ENCODE measurements around the gene AICDA. TPM values are rescaled to one million over a fixed set of nuclear protein-coding genes. Genes with fewer than 3 reads are reported as not detected.
A peak's percentile ranks its signal among the peaks of the same experiment; 100 is the strongest.

AICDA gene
- total and polyA plus RNA-seq, 10 of the 15 experiments (the other 5 are each of a cell fraction or from before 2014, with no cell fraction given): 9.4 to 24.9 (median 16.6) TPM

- peak; percentile 94 for TF ChIP-seq CUX1 (IDR thresholded peaks at IDR 0.05; ENCODE audit: insufficient replicate concordance, low read depth, low read length)
- peak; percentile 86; the same call in 1 of the 2 replicates for TF ChIP-seq GATAD2B (conservative IDR thresholded peaks at IDR 0.05; ENCODE audit: low read depth)
- TF ChIP-seq IRF3 (IDR thresholded peaks at IDR 0.05): no peak
- peak; percentile 88 for TF ChIP-seq MEF2A (IDR thresholded peaks at IDR 0.05; ENCODE audit: insufficient read depth, low read depth, low read length)
- TF ChIP-seq ZNF384 (IDR thresholded peaks at IDR 0.05; ENCODE audit: borderline replicate concordance, low read depth, low read length): peak; percentile 58; the same call in 1 of the 2 replicates
- no peak for TF ChIP-seq MYB (IDR thresholded peaks at IDR 0.05; ENCODE audit: borderline replicate concordance, low read depth, low read length)
- TF ChIP-seq YY1 (IDR thresholded peaks at IDR 0.05; ENCODE audit: low read depth, low read length): no peak
- peak; percentile 61 to 65 for TF ChIP-seq BHLHE40 (IDR thresholded peaks at IDR 0.05; ENCODE audit: borderline replicate concordance in 1 of 2, low read depth in 2 of 2, low read length in 1 of 2)
- TF ChIP-seq ZNF592 (IDR thresholded peaks at IDR 0.05): no peak
- TF ChIP-seq SREBF1 (IDR thresholded peaks at IDR 0.05; ENCODE audit: low read length): no peak
- peak; percentile 91; the same call in 1 of the 2 replicates for TF ChIP-seq FOXM1 (IDR thresholded peaks at IDR 0.05; ENCODE audit: low read depth, low read length)
- no peak for TF ChIP-seq KDM1A (IDR thresholded peaks at IDR 0.05; ENCODE audit: borderline replicate concordance)
- no peak for TF ChIP-seq ZZZ3 (IDR thresholded peaks at IDR 0.05; ENCODE audit: control insufficient read depth, insufficient read length, low read depth)
- TF ChIP-seq IKZF2 (IDR thresholded peaks at IDR 0.05): peak; percentile 96 to 98
- peak; percentile 86; the same call in 1 of the 2 replicates for TF ChIP-seq JUND (IDR thresholded peaks at IDR 0.05; ENCODE audit: low read depth, low read length)
- peak in 1 of 2 experiments; percentile 51; a peak in 1 of 4 replicates for TF ChIP-seq CEBPB (IDR thresholded peaks at IDR 0.05; ENCODE audit: borderline replicate concordance in 1 of 2, low read depth in 2 of 2, low read length in 2 of 2)
- TF ChIP-seq TCF12 (IDR thresholded peaks at IDR 0.05; ENCODE audit: low read depth, low read length): peak; percentile 90
- peak; percentile 49; the same call in 1 of the 2 replicates for TF ChIP-seq TCF3 (IDR thresholded peaks at IDR 0.05; ENCODE audit: borderline replicate concordance, insufficient read depth, low read depth, low read length)
These were observed 31.9 kb upstream of the AICDA start (continued) for GRCh38 chr12:8644345-8645248.

All from GM12878 (cell line).